OCI-M2 (cell line): ENCODE data around the gene CDCA3.

Experiments
- DNase-seq: peaks from one replicate; lab custom pipeline; 2025; ENCODE audit not compliant: unreplicated experiment; lab: John Stamatoyannopoulos, UW

Gene CDCA3

GRCh38 chr12:6853626-6854025, 2.5 kb upstream of the CDCA3 start:
- DNase-seq: no peak

- no peak for DNase-seq
These were observed 1.7 kb upstream of the CDCA3 start for GRCh38 chr12:6852651-6853354.

GRCh38 chr12:6851921-6852650, 1.0 kb upstream of the CDCA3 start, which contains the start of gene USP5:
USP5 (plus strand) TSS chr12:6852150; CDS start chr12:6852180, 30 bp downstream.
- DNase-seq: peak; percentile 94

DNA sequence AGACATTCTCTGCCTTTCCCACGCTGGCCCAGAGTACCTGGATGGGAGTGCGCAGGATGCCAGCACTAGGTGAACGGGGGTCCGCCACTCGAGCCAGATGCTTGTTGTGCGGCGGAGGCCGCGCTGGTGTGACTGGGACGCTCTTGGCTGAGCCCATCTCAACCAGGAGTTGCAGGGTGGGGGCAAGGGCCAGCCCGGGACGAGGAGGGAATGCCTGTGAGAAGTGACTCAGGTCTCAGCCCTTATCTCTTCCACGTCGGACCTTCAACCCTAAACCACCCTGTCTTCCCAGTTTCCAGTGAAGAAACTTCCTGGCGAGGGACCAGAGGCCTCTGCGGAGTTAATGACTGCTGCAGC, 312 bp downstream of the CDCA3 start:
- no peak for DNase-seq

DNA sequence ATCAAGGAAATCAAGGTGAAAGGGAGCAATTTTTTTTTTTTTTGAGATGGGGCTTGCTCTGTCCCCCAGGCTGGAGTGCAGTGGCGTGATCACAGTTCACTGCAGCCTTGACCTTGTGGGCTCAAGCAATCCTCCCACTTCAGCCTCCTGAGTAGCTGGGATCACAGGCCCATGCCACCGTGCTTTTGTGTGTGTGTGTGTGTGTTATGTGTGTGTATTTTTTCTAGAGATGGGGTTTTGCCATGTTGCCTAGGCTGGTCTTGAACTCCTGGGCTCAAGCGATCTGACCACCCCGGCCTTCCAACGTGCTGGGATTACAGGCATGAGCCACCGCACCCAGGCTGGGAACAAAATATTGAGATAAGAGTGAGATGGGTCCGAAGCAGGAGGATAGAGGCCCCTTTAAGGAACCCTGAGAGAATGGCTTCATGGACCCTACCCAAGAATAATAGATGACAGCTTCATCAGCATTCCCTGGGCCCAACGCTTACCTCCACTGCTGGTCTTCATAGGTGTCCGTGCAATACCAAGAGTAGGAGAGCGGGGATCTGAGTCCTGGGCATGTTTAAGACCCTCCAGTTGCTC, 1.0 kb downstream of the CDCA3 start:
- DNase-seq: no peak

GRCh38 chr12:6849427-6849826, 1.7 kb downstream of the CDCA3 start:
- no peak for DNase-seq

- DNase-seq: no peak
These were observed 3.4 kb downstream of the CDCA3 start for GRCh38 chr12:6847676-6848075.

- DNase-seq: no peak
These were observed 4.7 kb downstream of the CDCA3 start for GRCh38 chr12:6846316-6846869.

- DNase-seq: no peak
These were observed 5.7 kb downstream of the CDCA3 start for GRCh38 chr12:6845395-6845794.

DNA sequence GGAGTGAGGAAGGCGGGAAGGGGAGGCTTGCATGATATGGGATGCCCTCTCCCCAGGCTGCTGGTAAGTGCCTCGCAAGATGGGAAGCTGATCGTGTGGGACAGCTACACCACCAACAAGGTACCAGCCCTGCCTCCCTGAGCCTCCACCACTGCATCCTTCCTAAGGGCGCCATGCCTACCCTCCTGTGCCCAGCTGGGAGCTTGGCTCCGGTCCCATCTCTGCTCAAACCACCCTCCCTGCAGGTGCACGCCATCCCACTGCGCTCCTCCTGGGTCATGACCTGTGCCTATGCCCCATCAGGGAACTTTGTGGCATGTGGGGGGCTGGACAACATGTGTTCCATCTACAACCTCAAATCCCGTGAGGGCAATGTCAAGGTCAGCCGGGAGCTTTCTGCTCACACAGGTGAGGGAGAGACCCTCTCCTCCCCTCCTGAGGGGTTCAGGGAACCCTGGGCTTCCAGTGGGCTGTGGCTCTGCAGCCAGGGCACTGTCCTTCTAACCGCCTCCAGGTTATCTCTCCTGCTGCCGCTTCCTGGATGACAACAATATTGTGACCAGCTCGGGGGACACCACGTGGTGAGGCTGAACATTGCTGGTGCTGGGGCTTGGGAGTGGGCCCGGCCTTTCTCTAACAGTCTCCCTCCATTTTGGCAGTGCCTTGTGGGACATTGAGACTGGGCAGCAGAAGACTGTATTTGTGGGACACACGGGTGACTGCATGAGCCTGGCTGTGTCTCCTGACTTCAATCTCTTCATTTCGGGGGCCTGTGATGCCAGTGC, 7.8 kb downstream of the CDCA3 start:
- DNase-seq: no peak

GRCh38 chr12:6842075-6842474, 9.0 kb downstream of the CDCA3 start:
- DNase-seq: no peak

- DNase-seq: no peak
These were observed 10.1 kb downstream of the CDCA3 start, which contains the start of gene GNB3 for GRCh38 chr12:6840761-6841515. GNB3 (plus strand) TSS chr12:6840925; CDS start chr12:6841288, 363 bp downstream.

DNA sequence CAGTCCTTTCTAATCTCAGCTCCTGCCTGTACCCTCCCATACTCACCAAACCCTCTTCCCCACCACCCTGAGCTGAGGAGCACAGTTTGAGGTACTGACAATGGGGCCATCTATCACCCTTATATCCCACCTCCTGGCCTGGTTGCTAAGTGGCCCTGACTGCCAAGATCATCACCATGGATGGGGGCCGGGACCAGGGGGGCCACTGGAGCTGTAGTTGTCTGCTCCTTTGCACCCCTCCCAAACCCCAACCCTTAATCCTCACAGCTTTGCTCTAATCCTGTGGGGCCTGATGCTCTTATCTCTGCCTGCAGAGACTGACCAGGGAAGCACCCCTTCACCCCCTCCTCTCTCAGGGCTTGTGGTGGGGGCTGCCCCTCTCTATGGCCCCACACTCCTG, 10.8 kb downstream of the CDCA3 start:
- DNase-seq: no peak

DNA sequence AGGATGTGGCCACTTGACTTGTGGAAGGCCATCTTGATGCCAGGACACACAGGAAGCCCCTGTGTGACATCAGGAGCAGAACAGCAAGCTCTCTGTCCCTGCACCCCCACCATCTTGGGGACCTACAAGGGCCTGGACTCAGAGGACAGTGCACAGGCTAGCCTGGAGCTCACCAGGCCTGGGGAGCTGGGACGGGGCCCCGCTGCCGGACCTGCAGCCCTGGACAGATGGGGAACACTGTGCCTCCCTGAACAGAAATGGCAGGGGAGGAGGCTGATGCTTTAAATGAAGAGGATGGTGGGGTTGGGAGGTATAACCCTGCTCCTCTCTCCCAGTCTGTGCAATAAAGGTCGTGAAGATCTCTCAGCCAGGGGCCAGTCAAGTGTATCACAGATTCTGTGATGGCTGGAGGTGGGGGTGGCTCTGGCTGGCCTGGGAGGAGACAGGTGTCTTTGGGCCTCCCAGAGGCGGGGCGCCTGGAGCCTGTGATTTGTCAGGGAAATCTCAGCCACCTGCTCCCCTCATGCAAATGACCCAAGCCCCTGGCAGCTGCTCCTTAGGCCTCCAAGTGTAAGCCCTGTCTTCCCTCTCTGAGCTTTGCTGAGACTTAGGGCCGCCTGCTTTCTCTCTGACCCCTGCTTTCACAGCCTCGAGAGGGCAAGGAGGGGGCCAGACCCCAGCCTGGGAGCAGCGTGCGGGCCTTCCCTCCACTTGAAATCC, 11.4 kb downstream of the CDCA3 start:
- no peak for DNase-seq

DNA sequence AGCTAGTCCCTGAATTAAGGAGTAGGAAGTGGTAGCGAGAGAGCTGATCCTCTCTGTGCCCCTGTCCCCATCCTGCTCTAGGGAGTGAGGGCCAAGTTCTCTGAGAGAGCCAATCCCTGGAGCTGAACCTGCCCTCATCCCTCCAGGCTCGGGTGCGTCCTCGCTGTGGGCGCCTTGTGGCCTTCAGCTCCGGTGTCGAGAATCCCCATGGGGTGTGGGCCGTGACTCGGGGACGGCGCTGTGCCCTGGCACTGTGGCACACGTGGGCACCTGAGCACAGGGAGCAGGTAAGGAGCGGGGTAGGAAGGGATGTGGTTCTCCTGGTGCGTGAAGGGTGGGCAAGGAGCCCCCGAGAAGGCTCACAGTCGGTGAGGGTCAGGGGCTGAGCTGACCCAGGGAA, 12.2 kb downstream of the CDCA3 start:
- no peak for DNase-seq

DNA sequence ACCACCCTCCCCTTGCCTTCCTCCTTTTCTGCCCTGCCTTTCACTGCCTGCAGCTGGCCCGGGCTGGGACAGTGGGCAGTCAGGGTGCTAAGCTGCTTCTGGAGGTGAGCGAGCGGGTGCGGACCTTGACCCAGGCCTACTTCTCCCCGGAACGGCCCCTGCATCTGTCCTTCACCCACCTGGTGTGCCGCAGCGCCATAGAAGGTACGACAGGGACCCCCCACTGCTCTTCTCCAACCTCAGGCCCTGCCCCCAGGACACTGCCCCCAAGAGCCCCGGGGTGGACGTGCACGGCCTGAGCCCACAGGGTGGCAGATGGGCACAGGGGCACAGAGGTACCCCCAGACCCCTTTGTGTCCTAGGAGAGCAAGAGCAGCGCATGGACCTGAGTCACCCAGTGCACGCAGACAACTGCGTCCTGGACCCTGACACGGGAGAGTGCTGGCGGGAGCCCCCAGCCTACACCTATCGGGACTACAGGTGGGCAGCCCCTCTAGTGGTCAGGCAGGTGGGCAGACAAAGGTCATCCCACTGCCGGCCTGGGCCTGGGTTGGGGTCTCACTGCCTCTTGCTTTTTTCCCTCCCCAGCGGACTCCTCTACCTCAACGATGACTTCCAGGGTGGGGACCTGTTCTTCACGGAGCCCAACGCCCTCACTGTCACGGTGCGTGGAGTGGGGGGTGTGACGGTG, 13.6 kb downstream of the CDCA3 start:
- DNase-seq: no peak

GRCh38 chr12:6836851-6837250, 14.2 kb downstream of the CDCA3 start:
- DNase-seq: no peak

GRCh38 chr12:6834873-6835272, 16.2 kb downstream of the CDCA3 start:
- no peak for DNase-seq

GRCh38 chr12:6834254-6834653, 16.8 kb downstream of the CDCA3 start:
- no peak for DNase-seq
